Neural progenitor cell (in vitro differentiated cells): ENCODE data around the gene ITCH.

Source experiments
- EZH2 ChIP-seq: fragments of 200-600 bp; sonication (generic); IDR thresholded peaks from 2 replicates; pipeline ENCODE4 v1.6.1; 2017; ENCODE audit warnings: antibody characterized with exemption, mild to moderate bottlenecking, moderate library complexity
- TF ChIP-seq, protein P1 (sequence below): fragments of 200-600 bp; sonication (generic); IDR thresholded peaks from 2 replicates; pipeline ENCODE4 v1.5.1; 2017; ENCODE audit warnings: antibody characterized with exemption, mild to moderate bottlenecking

- no peak for TF ChIP-seq EZH2
- TF ChIP-seq, protein P1, sequence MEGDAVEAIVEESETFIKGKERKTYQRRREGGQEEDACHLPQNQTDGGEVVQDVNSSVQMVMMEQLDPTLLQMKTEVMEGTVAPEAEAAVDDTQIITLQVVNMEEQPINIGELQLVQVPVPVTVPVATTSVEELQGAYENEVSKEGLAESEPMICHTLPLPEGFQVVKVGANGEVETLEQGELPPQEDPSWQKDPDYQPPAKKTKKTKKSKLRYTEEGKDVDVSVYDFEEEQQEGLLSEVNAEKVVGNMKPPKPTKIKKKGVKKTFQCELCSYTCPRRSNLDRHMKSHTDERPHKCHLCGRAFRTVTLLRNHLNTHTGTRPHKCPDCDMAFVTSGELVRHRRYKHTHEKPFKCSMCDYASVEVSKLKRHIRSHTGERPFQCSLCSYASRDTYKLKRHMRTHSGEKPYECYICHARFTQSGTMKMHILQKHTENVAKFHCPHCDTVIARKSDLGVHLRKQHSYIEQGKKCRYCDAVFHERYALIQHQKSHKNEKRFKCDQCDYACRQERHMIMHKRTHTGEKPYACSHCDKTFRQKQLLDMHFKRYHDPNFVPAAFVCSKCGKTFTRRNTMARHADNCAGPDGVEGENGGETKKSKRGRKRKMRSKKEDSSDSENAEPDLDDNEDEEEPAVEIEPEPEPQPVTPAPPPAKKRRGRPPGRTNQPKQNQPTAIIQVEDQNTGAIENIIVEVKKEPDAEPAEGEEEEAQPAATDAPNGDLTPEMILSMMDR: no peak
These were observed 197.1 kb downstream of the ITCH start for GRCh38 chr20:34560141-34560523.
